ENCODE results near the gene FANCG.

DNA sequence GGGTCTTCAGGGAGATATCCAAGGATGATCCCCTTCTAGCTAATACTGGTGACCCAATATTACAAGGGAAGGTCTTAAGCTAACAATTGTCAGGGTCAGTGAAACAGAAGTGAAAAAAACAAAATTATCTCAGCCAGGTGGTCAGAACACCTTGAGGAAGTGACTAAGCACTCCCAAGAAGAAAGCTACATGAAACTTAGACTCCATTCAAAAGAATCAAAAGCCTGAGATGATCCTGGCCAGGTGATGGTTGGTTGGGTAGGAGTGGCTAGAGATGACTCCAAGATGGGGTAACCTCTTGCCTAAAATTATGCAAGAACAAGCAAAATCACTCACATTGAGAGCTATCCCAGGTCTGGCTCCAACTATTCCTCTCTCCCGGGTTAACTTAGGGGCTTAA is 12.7 kb downstream of the FANCG start:
- TF ChIP-seq POLR2AphosphoS5 (IDR thresholded peaks at IDR 0.05) = no peak
- TF ChIP-seq, protein P1, sequence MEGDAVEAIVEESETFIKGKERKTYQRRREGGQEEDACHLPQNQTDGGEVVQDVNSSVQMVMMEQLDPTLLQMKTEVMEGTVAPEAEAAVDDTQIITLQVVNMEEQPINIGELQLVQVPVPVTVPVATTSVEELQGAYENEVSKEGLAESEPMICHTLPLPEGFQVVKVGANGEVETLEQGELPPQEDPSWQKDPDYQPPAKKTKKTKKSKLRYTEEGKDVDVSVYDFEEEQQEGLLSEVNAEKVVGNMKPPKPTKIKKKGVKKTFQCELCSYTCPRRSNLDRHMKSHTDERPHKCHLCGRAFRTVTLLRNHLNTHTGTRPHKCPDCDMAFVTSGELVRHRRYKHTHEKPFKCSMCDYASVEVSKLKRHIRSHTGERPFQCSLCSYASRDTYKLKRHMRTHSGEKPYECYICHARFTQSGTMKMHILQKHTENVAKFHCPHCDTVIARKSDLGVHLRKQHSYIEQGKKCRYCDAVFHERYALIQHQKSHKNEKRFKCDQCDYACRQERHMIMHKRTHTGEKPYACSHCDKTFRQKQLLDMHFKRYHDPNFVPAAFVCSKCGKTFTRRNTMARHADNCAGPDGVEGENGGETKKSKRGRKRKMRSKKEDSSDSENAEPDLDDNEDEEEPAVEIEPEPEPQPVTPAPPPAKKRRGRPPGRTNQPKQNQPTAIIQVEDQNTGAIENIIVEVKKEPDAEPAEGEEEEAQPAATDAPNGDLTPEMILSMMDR (IDR thresholded peaks at IDR 0.05) = no peak
- TF ChIP-seq POLR2A (IDR thresholded peaks at IDR 0.05; ENCODE audit: low read depth) = no peak
- no peak for TF ChIP-seq EP300 (IDR thresholded peaks at IDR 0.05)
